NCI-H2171 (cell line): ENCODE measurements around the gene MPZL1.
A peak's percentile ranks its signal among the peaks of the same experiment; 100 is the strongest.
"Not testable (repeated sequence)": the region's sequence is repeated elsewhere in the genome, so short reads cannot be mapped to it uniquely, and the experiment has no call there.

Experiments
- DNase-seq: peaks from one replicate; lab custom pipeline; 2025; lab: John Stamatoyannopoulos, UW

Gene MPZL1

GRCh38 chr1:167812972-167813371, 91.2 kb downstream of the MPZL1 start:
- no peak for DNase-seq

DNA sequence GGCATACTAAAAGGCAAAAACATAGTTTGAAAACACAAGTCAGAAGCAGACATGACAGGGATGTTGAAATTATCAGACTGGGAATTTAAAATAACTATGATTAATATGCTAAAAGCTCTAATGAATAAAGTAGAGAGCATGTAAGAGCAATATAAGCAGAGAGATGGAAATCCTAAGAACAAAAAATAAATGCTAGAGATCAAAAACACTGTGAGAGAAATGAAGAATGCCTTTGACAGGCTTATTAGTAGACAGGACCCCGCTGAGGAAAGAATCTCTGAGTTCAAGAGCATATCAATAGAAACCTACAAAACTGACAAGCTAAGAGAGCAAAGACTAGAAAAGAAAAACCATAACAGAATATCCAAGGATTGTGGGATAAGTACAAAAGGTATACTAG, 93.9 kb downstream of the MPZL1 start:
- no peak for DNase-seq

DNA sequence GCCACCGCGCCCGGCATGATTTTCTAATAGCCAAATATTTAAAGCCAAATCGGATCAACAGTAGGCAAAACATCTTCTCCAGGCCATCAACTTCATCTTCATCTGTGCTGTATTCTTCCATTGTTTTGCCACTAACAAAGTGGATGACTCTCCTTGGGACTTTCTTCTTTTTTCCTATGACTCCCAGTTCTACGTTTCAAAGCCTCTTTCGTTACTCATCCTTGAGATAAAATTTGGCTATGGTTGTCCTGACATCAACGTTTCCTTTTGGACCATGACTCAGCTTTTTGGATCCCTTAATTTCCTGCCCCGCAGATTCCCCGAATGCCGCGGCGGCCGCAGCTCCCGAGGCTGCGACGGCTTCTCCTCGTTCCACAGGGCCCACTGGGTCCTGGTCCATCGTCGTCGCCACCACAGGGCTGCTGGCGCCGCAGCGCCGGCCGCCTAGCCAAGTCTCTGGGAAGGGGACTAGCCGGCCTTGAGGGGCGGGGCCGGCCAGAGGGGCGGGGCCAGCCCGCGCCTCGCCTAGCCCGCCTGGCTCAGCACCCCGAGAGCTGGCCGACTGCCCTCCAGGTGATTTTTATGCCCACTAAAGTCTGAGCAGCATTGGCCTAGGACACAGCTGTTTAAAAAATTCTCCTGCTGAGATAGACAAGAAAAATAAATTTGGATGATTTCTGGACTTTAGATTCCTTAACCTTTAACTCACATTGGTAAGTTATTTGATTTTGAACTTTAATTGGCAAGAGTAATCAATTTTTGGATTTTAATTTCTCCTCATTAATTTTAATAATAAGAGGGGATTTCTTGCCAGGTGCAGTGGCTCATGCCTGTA, 98.3 kb downstream of the MPZL1 start:
- DNase-seq = no peak

GRCh38 chr1:167820684-167821355, 99.0 kb downstream of the MPZL1 start:
- no peak for DNase-seq

GRCh38 chr1:167821356-167821685, 99.5 kb downstream of the MPZL1 start:
- no peak for DNase-seq

GRCh38 chr1:167821969-167822685, 100.3 kb downstream of the MPZL1 start:
- no peak for DNase-seq

- DNase-seq = peak; percentile 50
Observed at GRCh38 chr1:167824163-167824794, 102.5 kb downstream of the MPZL1 start.

GRCh38 chr1:167825419-167826079, 103.8 kb downstream of the MPZL1 start:
- no peak for DNase-seq

- DNase-seq = no peak
Observed at GRCh38 chr1:167826127-167826526, 104.3 kb downstream of the MPZL1 start.

DNA sequence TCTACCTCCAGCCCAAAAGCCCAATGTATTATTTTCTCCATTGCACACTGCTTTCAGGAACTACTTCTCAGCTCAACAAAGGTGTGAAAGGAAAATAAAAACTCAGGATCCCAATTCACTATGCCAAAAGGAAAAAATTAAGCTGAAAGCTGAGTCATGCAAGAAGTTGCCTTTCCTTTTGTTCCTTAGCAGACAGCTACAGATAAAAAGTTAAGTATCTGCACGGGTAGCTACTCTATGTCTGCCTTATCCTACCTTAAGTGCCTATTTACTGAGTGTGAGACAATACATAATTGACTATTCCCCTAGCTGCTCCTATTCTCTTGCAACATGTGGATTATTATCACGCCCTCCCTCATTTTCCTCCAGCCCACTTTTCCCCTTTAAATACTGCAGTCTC, 108.1 kb downstream of the MPZL1 start:
- DNase-seq = no peak

GRCh38 chr1:167830668-167831067, 108.9 kb downstream of the MPZL1 start:
- DNase-seq = not testable (repeated sequence)

DNA sequence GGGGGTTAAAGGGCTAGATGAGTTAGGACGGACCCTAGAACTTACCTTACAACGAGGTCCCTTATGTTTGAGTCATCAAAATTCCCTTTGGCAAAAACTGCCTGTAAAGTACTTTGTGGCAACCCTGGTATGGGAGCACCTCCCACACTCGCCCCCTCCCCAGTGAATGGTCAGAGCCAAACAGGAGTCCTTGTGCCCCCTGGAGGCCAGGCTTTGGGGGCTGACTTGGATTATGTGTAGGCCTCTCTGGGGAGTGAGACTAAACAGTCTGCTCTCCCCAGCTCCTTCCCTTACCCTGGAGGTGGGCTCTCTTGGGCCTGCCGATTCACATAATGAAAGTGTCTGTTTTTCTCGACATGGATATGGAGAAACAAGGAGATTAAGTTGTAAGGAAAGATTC, 110.9 kb downstream of the MPZL1 start:
- DNase-seq = no peak

DNA sequence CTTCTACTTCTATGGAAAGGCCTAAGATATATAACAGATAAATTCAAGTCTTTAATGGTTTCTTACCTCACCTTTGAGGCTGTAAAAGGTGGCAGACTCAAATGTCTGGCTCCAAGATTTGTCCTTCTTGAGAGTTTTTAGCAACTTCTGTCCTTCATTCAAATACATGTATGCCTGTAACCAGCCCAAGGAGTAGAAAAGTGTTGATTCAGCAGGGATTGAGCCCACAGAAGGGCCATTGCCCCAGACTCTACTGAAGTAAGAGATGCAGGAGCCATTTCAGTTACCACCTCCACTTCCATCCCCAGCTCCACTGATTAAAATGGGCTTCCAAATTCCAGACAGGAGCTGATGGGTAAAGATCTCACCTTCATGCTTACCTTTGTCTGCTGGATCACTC, 112.1 kb downstream of the MPZL1 start:
- no peak for DNase-seq

DNA sequence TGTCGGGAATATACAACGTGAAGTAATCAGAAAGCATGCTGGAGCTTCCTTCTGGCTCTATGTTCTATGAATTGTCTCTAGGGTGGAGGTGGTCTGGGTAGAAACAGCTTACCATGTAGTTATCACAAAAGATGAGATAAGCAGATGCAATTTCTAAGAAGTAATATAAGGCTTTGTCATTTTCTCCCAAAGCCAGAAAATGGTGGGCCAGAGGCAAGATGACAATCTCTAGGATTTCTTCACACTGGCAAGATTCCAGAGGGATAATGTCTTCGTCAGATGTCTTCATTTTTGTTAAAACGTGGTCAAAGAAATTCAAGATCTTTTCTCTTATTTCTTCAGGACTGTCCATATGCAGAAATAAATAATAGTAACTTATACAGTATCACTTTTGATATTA, 114.4 kb downstream of the MPZL1 start:
- no peak for DNase-seq

GRCh38 chr1:167837326-167837725, 115.5 kb downstream of the MPZL1 start:
- DNase-seq = no peak

DNA sequence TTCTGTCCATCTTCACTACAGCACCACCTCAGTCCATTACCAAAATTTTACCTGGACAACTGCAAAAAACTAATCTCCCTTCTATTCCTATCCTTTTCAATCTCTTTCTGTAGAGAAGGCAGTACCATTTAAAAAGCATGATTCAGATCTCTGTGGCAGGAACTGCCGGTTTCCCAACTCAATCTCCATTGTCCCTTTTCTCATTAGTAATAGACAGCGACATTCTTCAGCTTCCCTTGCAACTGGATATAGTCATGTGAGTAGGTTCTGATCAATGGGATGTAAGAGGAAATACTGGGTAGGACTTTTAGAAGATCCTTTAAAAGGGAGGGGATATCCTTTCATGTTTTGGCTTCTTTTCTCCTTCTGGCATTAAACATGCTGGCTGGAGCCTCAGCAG, 117.2 kb downstream of the MPZL1 start:
- no peak for DNase-seq
